GM10847 (cell line): ENCODE measurements around the gene RBM44.

ENCODE experiments used
- POLR2A ChIP-seq: IDR thresholded peaks from 2 replicates; pipeline ENCODE4 v1.6.1; 2011; ENCODE audit not compliant: insufficient read length; ENCODE audit errors: extremely low read depth

RBM44 gene

DNA sequence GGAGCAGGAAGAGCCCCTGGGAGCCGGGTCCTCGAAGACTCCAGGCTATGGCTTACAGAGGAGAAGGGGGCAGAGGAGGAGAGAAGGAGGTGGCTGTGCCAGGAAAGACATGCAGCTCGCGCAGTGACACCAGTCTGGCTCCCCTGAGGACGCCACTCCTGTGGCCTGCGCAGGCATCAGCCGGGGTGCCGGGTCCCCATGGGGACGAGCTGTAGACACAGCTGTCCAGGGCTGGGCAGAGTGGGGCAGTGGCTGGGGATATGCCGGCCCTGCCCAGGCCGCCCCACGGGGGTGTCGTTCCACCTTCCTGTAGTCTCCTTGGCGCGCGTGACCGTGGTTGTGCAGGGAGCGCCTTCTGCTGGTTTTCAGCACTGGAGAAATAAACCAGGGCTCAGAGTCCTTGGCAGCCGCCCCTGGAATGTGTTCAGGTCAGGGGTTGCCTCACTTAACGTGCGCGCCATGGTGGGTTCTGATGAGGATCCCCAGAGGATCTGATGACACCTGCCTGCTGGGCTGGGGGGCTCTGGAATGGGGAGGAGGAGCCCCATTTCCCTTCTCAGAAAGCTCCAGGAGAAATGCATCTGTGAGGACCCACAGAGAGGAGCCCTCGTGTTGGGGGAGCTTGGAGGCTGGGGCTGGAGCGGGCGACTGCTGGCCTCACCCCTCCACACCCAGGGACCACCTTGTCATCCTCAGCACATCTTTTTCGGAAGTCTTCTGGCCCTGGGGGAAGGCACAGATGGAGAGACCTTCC, 87.5 kb downstream of the RBM44 start:
- TF ChIP-seq POLR2A: no peak

GRCh38 chr2:237886685-237887481, 88.3 kb downstream of the RBM44 start:
- TF ChIP-seq POLR2A: no peak

- no peak for TF ChIP-seq POLR2A
Observed at GRCh38 chr2:237888389-237888788, 89.8 kb downstream of the RBM44 start.

DNA sequence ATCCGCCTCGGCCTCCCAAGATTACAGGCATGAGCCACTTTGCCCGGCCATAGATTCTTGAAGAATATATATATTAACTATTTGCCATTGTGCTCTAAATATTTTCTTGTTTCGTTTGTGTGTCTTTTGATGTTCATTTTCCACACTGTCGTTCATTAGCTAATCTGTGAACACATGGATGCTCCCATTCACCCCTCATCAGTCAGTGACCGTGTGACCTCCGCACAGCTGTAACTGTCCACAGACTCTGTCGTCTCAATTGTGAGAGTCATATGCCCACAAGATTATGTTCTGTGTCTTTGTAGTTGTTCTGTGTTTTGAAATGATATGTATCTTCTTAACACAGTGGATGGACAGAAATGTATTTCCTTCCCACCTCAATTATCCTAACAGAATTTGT, 90.4 kb downstream of the RBM44 start:
- TF ChIP-seq POLR2A: no peak

GRCh38 chr2:237889811-237890210, 91.2 kb downstream of the RBM44 start:
- TF ChIP-seq POLR2A: no peak
